Kasumi-1 (cell line): ENCODE results near the gene CTBP2.
"Not testable (repeated sequence)": the region's sequence is repeated elsewhere in the genome, so short reads cannot be mapped to it uniquely, and the experiment has no call there.

Source experiments
- DNase-seq, 2 experiments: peaks; one replicate each; lab custom pipeline; 2025; lab: John Stamatoyannopoulos, UW

Gene CTBP2

GRCh38 chr10:125158601-125159485 lies 1.5 kb downstream of the CTBP2 start:
- DNase-seq: peak; percentile 44 to 76

- DNase-seq: peak in 1 of 2 experiments; percentile 70
Observed at GRCh38 chr10:125158275-125158600, 2.1 kb downstream of the CTBP2 start.

- DNase-seq: no peak
Observed at GRCh38 chr10:125157505-125157904, 2.9 kb downstream of the CTBP2 start.

DNA sequence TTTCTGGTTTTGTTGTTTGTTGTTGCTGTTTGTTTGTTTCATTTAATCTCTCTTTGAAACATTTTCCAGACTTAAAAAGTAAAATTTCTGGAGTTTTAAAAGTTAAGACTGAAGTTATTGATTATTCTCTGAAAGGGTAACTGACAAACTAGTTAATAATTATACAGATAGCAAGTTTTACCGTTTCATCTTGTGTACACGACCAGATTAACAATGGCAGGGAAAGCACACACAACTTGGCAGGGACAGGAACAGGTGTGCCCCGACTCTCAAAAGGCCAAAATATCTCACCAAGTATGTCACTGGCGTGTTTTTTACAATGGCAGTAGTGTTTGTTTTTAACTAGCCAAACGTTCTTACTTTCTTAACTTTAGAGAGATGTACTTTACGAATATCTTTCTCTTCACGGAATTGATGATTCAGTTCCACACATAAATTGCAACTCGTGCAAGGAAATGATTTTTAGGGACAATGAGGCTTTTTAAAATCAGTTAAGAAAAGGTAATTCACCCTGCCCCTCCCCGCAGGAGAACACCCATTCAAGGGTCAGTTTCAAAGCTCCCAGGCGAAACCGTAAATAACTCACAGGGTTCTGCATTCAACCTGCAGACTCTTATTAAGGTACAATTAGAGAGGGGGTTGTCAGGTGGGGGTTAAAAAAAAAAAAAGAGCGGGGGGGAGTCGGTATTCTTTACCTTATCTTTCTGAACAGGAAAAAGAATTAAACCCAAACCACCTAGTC lies 3.5 kb downstream of the CTBP2 start:
- DNase-seq: no peak

- DNase-seq: no peak
Observed at GRCh38 chr10:125156196-125156595, 4.2 kb downstream of the CTBP2 start.

- DNase-seq: no peak
Observed at GRCh38 chr10:125155101-125155500, 5.3 kb downstream of the CTBP2 start.

- no peak for DNase-seq
Observed at GRCh38 chr10:125154529-125154928, 5.8 kb downstream of the CTBP2 start.

- no peak for DNase-seq
Observed at GRCh38 chr10:125153703-125154490, 6.5 kb downstream of the CTBP2 start.

GRCh38 chr10:125152450-125153368 lies 7.7 kb downstream of the CTBP2 start:
- no peak for DNase-seq

DNA sequence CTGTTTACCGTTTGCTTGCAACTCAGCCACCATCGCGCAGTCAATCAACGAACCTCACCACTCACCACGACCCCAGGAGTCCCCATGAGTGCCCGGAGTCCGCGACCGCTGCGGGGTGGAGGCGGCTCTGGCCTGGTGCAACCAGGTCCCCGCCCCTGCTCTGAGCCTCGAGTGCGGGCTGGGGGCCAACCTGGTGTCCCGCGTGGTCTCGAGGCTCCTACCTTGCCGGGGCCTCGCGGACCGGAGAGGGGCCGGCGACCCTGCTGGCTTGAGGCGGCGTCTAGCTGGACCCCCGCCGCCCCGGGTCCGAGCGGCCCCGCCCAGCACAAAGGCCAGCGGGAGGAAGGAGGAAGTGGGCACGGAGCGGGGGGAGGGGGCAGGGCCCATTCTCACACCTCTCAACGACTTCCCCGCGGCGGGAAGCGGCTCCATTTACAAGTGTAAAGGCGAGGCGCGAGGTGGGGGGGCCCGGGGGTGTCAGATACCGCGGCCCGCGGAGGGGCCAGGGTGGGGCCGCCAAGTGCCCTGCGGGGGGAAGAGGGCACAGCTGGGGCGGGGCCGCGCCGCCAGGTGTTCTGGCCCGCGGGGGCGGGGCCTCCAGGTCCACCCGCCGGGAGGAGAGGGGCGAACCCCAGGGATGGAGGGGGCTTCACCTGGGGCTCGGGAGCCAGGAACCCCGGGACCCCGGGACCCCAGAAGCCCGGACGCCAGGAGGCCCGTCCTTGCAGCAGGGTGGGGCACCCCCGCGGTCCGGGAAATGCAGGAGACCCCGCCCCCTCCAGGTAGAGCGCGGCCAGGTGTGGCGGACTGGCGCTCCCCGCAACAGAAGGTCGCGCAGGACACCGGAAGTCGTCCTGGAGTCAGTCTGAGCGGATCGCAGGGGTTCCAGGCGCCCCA lies 8.6 kb downstream of the CTBP2 start:
- peak; percentile 24 to 49 for DNase-seq

GRCh38 chr10:125151170-125151552 lies 9.2 kb downstream of the CTBP2 start:
- DNase-seq: no peak

- not testable (repeated sequence) for DNase-seq
Observed at GRCh38 chr10:125150376-125151083, 9.8 kb downstream of the CTBP2 start.

- DNase-seq: no peak
Observed at GRCh38 chr10:125149680-125150047, 10.7 kb downstream of the CTBP2 start.

- peak; percentile 46 to 59 for DNase-seq
Observed at GRCh38 chr10:125149036-125149679, 11.2 kb downstream of the CTBP2 start.

DNA sequence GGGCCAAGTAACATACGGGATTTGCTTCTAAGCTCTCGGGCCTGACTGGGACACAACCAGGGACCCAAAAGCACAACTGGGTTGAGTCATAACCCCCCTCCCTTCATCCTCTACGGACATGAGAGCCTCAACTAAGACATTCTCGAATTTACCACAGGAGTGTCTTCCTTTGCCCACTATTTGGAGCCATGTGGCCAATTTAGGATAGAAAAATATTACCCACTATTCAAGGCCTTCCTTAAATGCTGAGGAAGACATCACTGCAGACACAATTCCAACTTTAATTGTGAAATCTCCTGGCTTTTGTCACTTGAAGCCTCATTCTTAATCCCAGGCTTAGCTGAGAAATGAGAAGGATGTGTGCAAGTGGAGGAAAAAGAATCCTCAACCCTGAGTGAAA lies 11.8 kb downstream of the CTBP2 start:
- no peak for DNase-seq

DNA sequence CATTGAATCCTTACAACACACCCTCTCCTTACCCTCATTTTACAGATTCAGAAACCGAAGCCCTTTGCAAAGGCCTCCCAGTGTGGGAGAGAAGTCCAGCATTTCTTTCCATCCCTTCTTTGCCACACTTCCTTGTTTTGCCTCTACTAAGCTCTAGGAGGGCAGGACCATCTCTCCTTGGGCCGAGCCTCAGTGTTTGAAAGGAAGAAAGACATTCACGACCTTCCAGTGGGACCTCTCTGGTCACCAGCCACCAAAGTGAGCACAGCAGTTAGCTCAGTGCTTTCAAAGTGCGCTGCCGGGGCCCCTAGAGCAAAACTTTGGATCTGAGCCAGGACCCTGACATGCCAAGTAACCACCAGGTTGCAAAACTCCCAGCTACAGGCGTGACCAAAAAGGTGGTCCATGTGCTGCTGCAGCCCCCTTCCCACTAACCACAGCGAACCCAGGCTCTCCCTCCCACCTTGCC lies 12.4 kb downstream of the CTBP2 start:
- peak; percentile 79 for DNase-seq

DNA sequence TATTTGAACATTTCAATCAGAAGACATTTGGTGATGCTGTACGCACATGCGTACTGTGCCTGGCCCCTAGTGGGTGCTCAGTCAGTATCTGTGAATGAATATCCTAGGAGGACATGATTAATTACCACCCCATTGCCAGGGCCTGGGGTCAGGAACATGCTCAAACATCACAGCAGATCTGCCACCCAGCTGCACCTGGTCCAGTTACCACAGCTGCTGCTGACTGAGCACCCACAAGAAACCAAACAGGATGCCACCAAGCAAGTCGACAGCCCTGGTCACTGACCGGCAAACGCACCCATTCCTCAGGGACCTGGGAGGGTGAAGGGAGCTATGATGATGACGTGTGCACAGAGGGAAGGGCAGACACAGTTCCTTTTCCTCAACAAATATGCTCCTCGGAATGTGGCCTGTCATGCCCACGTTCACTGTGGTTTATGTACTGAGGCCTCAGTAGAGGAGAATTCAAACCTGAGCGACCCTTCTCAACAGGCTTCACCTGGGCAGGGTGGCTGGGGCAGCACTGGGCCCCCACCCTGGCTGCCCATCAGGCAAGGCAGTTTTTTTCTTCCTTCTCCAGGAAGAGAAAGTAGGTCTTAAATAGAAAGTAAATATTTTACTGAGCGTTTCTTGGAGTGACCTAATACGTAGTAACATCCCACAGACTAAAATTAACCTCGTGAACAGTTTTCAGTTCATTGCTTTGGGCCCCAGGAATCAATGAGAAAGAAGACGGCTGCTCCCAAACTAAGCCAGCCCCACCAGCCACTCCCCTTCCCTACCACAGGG lies 13.4 kb downstream of the CTBP2 start:
- no peak for DNase-seq

- DNase-seq: no peak
Observed at GRCh38 chr10:125145636-125146035, 14.7 kb downstream of the CTBP2 start.
